ENCODE results near the gene HPSE2. TPM values are rescaled to one million over a fixed set of nuclear protein-coding genes. Genes with fewer than 3 reads are reported as not detected.

The HPSE2 gene
- total RNA-seq, 1 experiment from 2014 or later, result not detected

- TF ChIP-seq, protein P1, sequence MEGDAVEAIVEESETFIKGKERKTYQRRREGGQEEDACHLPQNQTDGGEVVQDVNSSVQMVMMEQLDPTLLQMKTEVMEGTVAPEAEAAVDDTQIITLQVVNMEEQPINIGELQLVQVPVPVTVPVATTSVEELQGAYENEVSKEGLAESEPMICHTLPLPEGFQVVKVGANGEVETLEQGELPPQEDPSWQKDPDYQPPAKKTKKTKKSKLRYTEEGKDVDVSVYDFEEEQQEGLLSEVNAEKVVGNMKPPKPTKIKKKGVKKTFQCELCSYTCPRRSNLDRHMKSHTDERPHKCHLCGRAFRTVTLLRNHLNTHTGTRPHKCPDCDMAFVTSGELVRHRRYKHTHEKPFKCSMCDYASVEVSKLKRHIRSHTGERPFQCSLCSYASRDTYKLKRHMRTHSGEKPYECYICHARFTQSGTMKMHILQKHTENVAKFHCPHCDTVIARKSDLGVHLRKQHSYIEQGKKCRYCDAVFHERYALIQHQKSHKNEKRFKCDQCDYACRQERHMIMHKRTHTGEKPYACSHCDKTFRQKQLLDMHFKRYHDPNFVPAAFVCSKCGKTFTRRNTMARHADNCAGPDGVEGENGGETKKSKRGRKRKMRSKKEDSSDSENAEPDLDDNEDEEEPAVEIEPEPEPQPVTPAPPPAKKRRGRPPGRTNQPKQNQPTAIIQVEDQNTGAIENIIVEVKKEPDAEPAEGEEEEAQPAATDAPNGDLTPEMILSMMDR (IDR thresholded peaks at IDR 0.05), result no peak
- TF ChIP-seq SIN3A (IDR thresholded peaks at IDR 0.05; ENCODE audit: borderline replicate concordance, insufficient read depth, low read depth, low read length) (no peak), POLR2AphosphoS5 (IDR thresholded peaks at IDR 0.05; ENCODE audit: low read depth, low read length) (no peak), TCF7L2 (IDR thresholded peaks at IDR 0.05; ENCODE audit: low read depth, low read length) (no peak)
- TF ChIP-seq, protein P2, sequence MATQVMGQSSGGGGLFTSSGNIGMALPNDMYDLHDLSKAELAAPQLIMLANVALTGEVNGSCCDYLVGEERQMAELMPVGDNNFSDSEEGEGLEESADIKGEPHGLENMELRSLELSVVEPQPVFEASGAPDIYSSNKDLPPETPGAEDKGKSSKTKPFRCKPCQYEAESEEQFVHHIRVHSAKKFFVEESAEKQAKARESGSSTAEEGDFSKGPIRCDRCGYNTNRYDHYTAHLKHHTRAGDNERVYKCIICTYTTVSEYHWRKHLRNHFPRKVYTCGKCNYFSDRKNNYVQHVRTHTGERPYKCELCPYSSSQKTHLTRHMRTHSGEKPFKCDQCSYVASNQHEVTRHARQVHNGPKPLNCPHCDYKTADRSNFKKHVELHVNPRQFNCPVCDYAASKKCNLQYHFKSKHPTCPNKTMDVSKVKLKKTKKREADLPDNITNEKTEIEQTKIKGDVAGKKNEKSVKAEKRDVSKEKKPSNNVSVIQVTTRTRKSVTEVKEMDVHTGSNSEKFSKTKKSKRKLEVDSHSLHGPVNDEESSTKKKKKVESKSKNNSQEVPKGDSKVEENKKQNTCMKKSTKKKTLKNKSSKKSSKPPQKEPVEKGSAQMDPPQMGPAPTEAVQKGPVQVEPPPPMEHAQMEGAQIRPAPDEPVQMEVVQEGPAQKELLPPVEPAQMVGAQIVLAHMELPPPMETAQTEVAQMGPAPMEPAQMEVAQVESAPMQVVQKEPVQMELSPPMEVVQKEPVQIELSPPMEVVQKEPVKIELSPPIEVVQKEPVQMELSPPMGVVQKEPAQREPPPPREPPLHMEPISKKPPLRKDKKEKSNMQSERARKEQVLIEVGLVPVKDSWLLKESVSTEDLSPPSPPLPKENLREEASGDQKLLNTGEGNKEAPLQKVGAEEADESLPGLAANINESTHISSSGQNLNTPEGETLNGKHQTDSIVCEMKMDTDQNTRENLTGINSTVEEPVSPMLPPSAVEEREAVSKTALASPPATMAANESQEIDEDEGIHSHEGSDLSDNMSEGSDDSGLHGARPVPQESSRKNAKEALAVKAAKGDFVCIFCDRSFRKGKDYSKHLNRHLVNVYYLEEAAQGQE (IDR thresholded peaks at IDR 0.05; ENCODE audit: insufficient read depth in 1 of 2, low read depth in 2 of 2, low read length in 1 of 2), result no peak
- DNase-seq (ENCODE audit: low read depth, low spot score) (no peak), ATAC-seq (no peak)
- H3K36me3 ChIP-seq (ENCODE audit: control insufficient read depth, insufficient read depth, low read length), result no peaks in the 10 kb centered on the region
- H3K27ac ChIP-seq (ENCODE audit: low read length), result no peak overlapping the region
- ChIA-PET CTCF (no interaction called here), POLR2A (no interaction called here)
- H3K4me3 ChIP-seq (ENCODE audit: low read depth in 2 of 2, low read length in 2 of 2), result no peak overlapping the region
- in situ Hi-C loops (cut with HindIII; ENCODE audit: low pct_unique_long_range_greater_than_20kb, low sequenced_read_pairs) (no loop called here), intact Hi-C loops (cut with micrococcal nuclease; ENCODE audit: unreplicated experiment) (no loop called here)
- peaks cover 4% of the 10 kb centered on the region; the same call in 1 of the 2 replicates for H3K27me3 ChIP-seq (ENCODE audit: control insufficient read depth, insufficient read depth, low read length)
- no TSS peak for BruUV-seq (replicated peaks)
- no peaks in the 10 kb centered on the region for H3K4me1 ChIP-seq (ENCODE audit: control insufficient read depth, insufficient read depth, low read length)
- H3K9me3 ChIP-seq (ENCODE audit: control insufficient read depth, insufficient read depth, low read depth, low read length), result no peaks in the 10 kb centered on the region
These were observed 292.0 kb downstream of the HPSE2 start for GRCh38 chr10:98943681-98944080.

DNA sequence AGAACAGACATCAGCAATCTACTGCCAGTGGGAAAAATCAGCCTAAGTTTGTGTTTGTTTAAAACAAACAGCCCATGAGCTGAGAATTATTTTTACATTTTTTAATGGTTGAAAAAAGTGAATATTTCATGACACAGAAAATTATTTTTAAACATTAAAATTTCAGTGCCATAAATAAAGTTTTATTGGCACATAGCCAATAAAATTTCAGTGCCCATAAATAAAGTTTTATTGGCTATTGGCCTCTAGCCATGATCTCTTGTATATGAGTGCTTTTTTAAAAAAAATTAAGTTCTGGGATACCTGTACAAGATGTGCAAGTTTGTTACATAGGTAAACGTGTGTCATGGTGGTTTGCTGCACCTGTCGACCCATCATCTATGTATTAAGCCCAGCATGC is 305.9 kb downstream of the HPSE2 start:
- no peak overlapping the region for H3K27ac ChIP-seq (ENCODE audit: low read length)
- no peaks in the 10 kb centered on the region for H3K9me3 ChIP-seq (ENCODE audit: control insufficient read depth, insufficient read depth, low read depth, low read length)
- H3K4me3 ChIP-seq (ENCODE audit: low read depth in 2 of 2, low read length in 2 of 2), result no peak overlapping the region
- ChIA-PET CTCF (no interaction called here), POLR2A (no interaction called here)
- H3K4me1 ChIP-seq (ENCODE audit: control insufficient read depth, insufficient read depth, low read length), result no peaks in the 10 kb centered on the region
- no TSS peak for BruUV-seq (replicated peaks)
- no peaks in the 10 kb centered on the region for H3K27me3 ChIP-seq (ENCODE audit: control insufficient read depth, insufficient read depth, low read length)
- in situ Hi-C loops (cut with HindIII; ENCODE audit: low pct_unique_long_range_greater_than_20kb, low sequenced_read_pairs), result no loop called here
- intact Hi-C loops (cut with micrococcal nuclease; ENCODE audit: unreplicated experiment), result no loop called here
- TF ChIP-seq TCF7L2 (IDR thresholded peaks at IDR 0.05; ENCODE audit: low read depth, low read length) (no peak), SIN3A (IDR thresholded peaks at IDR 0.05; ENCODE audit: borderline replicate concordance, insufficient read depth, low read depth, low read length) (no peak), POLR2AphosphoS5 (IDR thresholded peaks at IDR 0.05; ENCODE audit: low read depth, low read length) (no peak)
- TF ChIP-seq, protein P2 (IDR thresholded peaks at IDR 0.05; ENCODE audit: insufficient read depth in 1 of 2, low read depth in 2 of 2, low read length in 1 of 2), result no peak
- TF ChIP-seq, protein P1 (IDR thresholded peaks at IDR 0.05), result no peak
- no peaks in the 10 kb centered on the region for H3K36me3 ChIP-seq (ENCODE audit: control insufficient read depth, insufficient read depth, low read length)
- no peak for ATAC-seq
- DNase-seq (ENCODE audit: low read depth, low spot score), result no peak
